Ectodermal cell (in vitro differentiated cells): ENCODE results near the gene BRINP3. TPM values are rescaled to one million over a fixed set of nuclear protein-coding genes. Genes with fewer than 3 reads are reported as not detected.
"Not testable (repeated sequence)": the region's sequence is repeated elsewhere in the genome, so short reads cannot be mapped to it uniquely, and the experiment has no call there.

Source experiments
- H3K27ac ChIP-seq: 2 replicates; pipeline ENCODE4 v1.7.0; 2013; ENCODE audit warnings: mild to moderate bottlenecking, low read depth, low read length; ENCODE audit not compliant: insufficient read depth, poor library complexity, severe bottlenecking
- H3K27me3 ChIP-seq: 2 replicates; pipeline ENCODE4 v1.7.0; 2013; ENCODE audit warnings: mild to moderate bottlenecking, low read length; ENCODE audit not compliant: insufficient read depth, control insufficient read depth, poor library complexity, severe bottlenecking
- H3K36me3 ChIP-seq: one replicate; pipeline ENCODE4 v1.7.0; 2013; ENCODE audit warnings: low read length; ENCODE audit not compliant: control insufficient read depth, insufficient read depth
- H3K4me1 ChIP-seq: one replicate; pipeline ENCODE4 v1.7.0; 2013; ENCODE audit warnings: low read length; ENCODE audit not compliant: control insufficient read depth, insufficient read depth
- H3K4me3 ChIP-seq: 2 replicates; pipeline ENCODE4 v1.7.0; 2013; ENCODE audit warnings: low read depth, low read length, control low read depth; ENCODE audit not compliant: insufficient read depth
- H3K9me3 ChIP-seq: 2 replicates; pipeline ENCODE4 v1.7.0; 2013; ENCODE audit warnings: mild to moderate bottlenecking, low read length, moderate library complexity; ENCODE audit not compliant: control insufficient read depth
- WGBS, 2 experiments: methylation state at CpG; one replicate each; pipeline ENCODE4 v1.1.7; 2013; ENCODE audit warnings: missing lambda C conversion rate in 2 of 2; 5-methylcytosine and 5-hydroxymethylcytosine counted together
- polyA plus RNA-seq, 4 experiments: library from polyadenylated mRNA; stranded (reverse); fragments of 50-300 nt; gene quantifications; one replicate each; pipeline ENCODE4 v1.2.3, GENCODE V29; 2013

BRINP3 gene
- polyA plus RNA-seq (2013, experiment 1 of 4), result 0.52 TPM
- polyA plus RNA-seq (2013, experiment 2 of 4), result not detected
- polyA plus RNA-seq (2013, experiment 3 of 4), result not detected
- 0.20 TPM for polyA plus RNA-seq (2013, experiment 4 of 4)

DNA sequence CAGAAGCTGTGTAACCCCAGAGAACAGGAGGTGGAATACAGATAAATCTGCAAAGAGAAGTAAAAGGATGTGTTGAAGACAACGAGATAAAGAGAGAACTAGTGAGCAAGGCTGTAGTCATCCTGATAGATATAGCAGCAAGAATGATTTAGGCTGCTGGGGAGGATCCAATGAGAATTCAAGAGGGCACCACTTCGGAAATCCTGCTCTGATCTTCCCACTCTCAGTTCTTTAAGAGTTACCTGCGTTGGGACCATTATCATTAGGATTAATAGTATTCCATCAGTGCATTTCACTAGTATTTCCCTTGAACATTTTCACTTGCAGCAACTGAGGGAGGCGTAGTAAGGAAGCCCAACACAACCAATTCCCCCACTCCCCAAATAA lies at the start of gene BRINP3:
TSS of gene BRINP3 (minus strand) at position 103 of the 387 bp plus-strand sequence.
- H3K4me3 ChIP-seq, result peak within 1 kb of the TSS; percentile 65
- no peaks in the 10 kb centered on the region for H3K36me3 ChIP-seq
- H3K27me3 ChIP-seq, result peaks cover 43% of the 10 kb centered on the region
- no peaks in the 10 kb centered on the region for H3K9me3 ChIP-seq
- 1 to 2% methylated on average over 4 of the region's 4 CpGs for WGBS, 2 experiments
- H3K27ac ChIP-seq, result peak within 1 kb of the TSS; percentile 17
- H3K4me1 ChIP-seq, result peaks cover 8% of the 10 kb centered on the region

DNA sequence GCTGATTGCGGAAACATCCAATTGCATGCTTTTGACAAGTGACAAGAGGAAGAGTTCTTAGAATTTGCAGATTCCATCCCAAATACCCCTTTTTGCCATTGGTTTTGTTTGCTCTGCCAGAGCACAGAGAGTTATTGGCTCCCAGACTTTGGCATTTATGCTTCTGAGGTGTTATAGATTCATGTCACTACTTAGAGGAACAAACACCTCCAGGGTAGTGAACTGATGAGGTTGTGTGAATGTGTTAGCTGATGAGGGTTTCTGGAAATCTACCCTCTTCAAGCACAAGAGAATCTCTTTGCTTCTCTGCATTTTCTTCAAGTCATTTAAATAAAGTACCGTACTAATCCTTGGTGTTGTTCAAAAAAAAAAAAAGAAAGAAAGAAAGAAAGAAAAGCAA lies 33.9 kb upstream of the BRINP3 start:
- Histone ChIP-seq H3K4me3 (no peak overlapping the region), H3K27ac (no peak overlapping the region), H3K4me1 (no peaks in the 10 kb centered on the region), H3K9me3 (no peaks in the 10 kb centered on the region), H3K27me3 (no peaks in the 10 kb centered on the region), H3K36me3 (no peaks in the 10 kb centered on the region)
- 77 to 99% methylated on average over 2 of the region's 2 CpGs for WGBS, 2 experiments

DNA sequence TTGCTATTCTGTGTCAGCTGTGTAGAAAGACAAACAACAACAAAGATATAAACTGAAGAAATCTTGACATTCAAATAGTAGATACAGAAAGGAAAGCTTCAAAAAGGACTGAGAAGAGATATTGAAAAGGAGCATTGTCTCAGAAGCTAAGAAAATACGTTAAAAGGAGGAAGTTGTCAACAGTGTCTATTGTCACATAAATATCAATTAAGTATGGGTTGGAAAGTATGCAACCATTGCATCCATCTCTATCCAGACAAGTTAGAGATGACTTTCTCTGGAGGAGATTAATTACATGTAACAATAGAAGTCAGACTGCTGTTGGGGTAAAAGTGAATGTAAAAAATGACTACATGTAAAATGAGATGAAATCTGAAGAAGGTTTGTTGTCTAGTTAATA lies 29.7 kb upstream of the BRINP3 start:
- Histone ChIP-seq H3K9me3 (no peaks in the 10 kb centered on the region), H3K27me3 (no peaks in the 10 kb centered on the region), H3K4me1 (no peaks in the 10 kb centered on the region), H3K4me3 (no peak overlapping the region), H3K36me3 (no peaks in the 10 kb centered on the region), H3K27ac (no peak overlapping the region)
- WGBS, 2 experiments, result 75% methylated on average over 1 of the region's 1 CpG; no CpG with 5 or more reads in 1 of the 2 experiments

DNA sequence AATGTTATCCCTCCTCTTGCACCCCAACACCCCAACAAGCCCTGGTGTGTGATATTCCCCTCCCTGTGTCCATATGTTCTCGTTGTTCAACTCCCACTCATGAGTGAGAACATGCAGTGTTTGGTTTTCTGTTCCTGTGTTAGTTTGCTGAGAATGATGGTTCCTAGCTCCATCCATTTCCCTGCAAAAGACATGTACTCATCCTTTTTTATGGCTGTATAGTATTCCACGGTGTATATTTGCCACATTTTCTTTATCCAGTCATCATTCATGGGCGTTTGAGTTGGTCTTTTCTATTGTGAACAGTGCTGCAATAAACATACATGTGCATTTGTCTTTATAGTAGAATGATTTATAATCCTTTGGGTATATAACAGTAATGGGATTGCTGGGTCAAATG lies 26.9 kb upstream of the BRINP3 start:
- not testable (repeated sequence) for H3K9me3 ChIP-seq, H3K27me3 ChIP-seq, H3K36me3 ChIP-seq, H3K4me3 ChIP-seq, H3K4me1 ChIP-seq, H3K27ac ChIP-seq
- 83 to 86% methylated on average over 3 of the region's 3 CpGs for WGBS, 2 experiments

- H3K9me3 ChIP-seq, result no peaks in the 10 kb centered on the region
- no peaks in the 10 kb centered on the region for H3K4me1 ChIP-seq
- H3K27me3 ChIP-seq, result no peaks in the 10 kb centered on the region
- no peak overlapping the region for H3K4me3 ChIP-seq
- no peaks in the 10 kb centered on the region for H3K36me3 ChIP-seq
- no peak overlapping the region for H3K27ac ChIP-seq
These were observed 19.9 kb upstream of the BRINP3 start for GRCh38 chr1:190497565-190497964.

DNA sequence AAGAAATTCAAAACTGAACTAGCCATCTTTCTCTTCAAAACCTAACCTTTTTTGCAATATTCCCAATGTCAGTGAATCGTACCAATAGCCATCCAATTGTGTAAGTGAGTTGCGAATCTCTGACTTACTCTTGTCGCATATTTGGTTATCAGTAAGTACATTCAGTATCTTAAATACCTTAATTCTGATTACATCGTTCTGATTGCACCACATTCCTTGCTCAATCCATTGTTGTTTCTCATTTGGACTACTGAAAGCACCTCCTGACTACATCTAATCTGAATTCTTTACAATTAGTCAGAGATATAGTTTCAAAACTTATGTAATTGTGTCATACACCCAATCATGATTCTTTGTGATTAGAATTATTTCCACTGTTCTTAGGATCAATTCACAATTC lies 16.8 kb upstream of the BRINP3 start:
- Histone ChIP-seq H3K4me1 (no peaks in the 10 kb centered on the region), H3K36me3 (no peaks in the 10 kb centered on the region), H3K27ac (no peak overlapping the region), H3K27me3 (no peaks in the 10 kb centered on the region), H3K9me3 (no peaks in the 10 kb centered on the region), H3K4me3 (no peak overlapping the region)
- 90 to 95% methylated on average over 4 of the region's 4 CpGs for WGBS, 2 experiments

DNA sequence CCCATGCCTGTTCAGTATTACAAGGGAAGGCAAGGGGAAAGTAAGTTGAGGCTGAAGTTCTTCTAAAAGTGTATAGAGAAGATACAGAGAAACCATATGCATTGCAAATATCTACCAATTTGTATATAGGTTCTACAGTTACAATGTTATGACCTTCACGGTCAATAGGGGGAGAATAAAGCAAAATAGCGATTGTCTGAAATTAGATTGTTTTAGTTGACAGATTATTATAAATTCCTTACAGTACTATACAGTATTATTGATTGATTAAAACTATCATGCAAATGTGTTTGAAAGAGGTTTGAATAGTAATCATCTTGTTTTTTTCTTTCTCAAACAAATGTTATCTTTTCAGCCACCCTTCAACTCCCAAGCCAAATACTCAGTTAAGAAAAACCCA lies 13.7 kb upstream of the BRINP3 start:
- Histone ChIP-seq H3K4me1 (no peaks in the 10 kb centered on the region), H3K27me3 (no peaks in the 10 kb centered on the region), H3K9me3 (no peaks in the 10 kb centered on the region), H3K36me3 (no peaks in the 10 kb centered on the region), H3K4me3 (no peak overlapping the region), H3K27ac (no peak overlapping the region)
- no CpG with 5 or more reads among the region's 2 CpGs for WGBS, 2 experiments

DNA sequence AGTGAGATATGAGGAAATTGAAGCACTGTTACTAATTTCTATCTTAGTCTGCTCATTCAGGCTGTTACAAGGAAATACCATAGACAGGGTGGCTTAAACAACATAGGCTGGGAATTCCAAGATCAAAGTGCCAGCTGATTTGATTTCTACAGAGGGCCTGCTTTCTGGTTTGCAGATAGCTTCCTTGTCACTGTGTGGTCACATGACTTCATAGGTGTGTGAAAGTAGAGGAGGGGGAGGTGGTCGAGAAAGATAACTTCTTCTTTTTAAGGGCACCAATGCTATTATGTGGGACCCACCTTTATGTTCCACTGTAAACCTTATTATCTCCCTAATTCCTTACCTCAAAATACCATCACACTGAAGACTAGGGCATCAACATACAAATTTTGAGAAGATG lies 6.4 kb upstream of the BRINP3 start:
- Histone ChIP-seq H3K36me3 (no peaks in the 10 kb centered on the region), H3K9me3 (no peaks in the 10 kb centered on the region)
- WGBS, 2 experiments, result 86% methylated on average over 1 of the region's 1 CpG; no CpG with 5 or more reads in 1 of the 2 experiments

GRCh38 chr1:190480231-190480630 lies 2.6 kb upstream of the BRINP3 start:
- Histone ChIP-seq H3K36me3 (no peaks in the 10 kb centered on the region), H3K27ac (no peak overlapping the region), H3K4me3 (no peak overlapping the region), H3K27me3 (peaks cover 29% of the 10 kb centered on the region), H3K9me3 (no peaks in the 10 kb centered on the region), H3K4me1 (peaks cover 8% of the 10 kb centered on the region)

More for the DNA sequence above, 6.4 kb upstream of the BRINP3 start:
- Histone ChIP-seq H3K4me1 (no peaks in the 10 kb centered on the region), H3K27ac (no peak overlapping the region), H3K4me3 (no peak overlapping the region), H3K27me3 (no peaks in the 10 kb centered on the region)

DNA sequence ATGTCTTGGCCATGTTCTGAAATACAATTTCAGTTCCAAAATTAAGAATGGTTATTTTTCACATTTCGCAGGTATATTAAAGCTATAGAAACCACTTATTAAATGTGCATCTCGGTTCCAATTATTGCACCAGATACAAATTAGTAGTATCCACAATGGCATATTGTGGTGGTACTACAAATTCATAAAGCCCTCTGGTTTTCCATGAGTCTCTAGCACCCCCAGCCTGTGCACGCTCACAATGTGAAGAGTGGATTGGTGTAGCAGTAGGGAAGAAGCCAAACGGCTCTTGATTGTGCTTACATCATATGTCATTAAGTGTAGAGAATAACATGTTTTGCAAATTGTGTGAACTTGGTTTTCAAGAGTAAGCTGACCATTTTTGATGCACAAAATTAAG lies 1.9 kb upstream of the BRINP3 start:
- Histone ChIP-seq H3K27ac (no peak overlapping the region), H3K4me3 (peak overlapping the region; percentile 65), H3K4me1 (peaks cover 8% of the 10 kb centered on the region), H3K27me3 (peaks cover 36% of the 10 kb centered on the region), H3K36me3 (no peaks in the 10 kb centered on the region), H3K9me3 (no peaks in the 10 kb centered on the region)
- 9 to 40% methylated on average over 2 to 4 of the region's 4 CpGs for WGBS, 2 experiments

GRCh38 chr1:190479050-190479397 lies 1.4 kb upstream of the BRINP3 start:
- no peaks in the 10 kb centered on the region for H3K36me3 ChIP-seq
- peaks cover 41% of the 10 kb centered on the region for H3K27me3 ChIP-seq
- H3K9me3 ChIP-seq, result no peaks in the 10 kb centered on the region
- WGBS, 2 experiments, result 0% methylated on average over 1 of the region's 4 CpGs
- peak overlapping the region; percentile 65 for H3K4me3 ChIP-seq
- peak overlapping the region; percentile 17 for H3K27ac ChIP-seq
- H3K4me1 ChIP-seq, result peaks cover 8% of the 10 kb centered on the region
